Measurements from ENCODE around the gene POLG2. TPM values are rescaled to one million over a fixed set of nuclear protein-coding genes. Genes with fewer than 3 reads are reported as not detected.
A peak's percentile ranks its signal among the peaks of the same experiment; 100 is the strongest.

The POLG2 gene
- 13.6 TPM for polyA plus RNA-seq (2012; ENCODE audit: insufficient read length, low read depth)

DNA sequence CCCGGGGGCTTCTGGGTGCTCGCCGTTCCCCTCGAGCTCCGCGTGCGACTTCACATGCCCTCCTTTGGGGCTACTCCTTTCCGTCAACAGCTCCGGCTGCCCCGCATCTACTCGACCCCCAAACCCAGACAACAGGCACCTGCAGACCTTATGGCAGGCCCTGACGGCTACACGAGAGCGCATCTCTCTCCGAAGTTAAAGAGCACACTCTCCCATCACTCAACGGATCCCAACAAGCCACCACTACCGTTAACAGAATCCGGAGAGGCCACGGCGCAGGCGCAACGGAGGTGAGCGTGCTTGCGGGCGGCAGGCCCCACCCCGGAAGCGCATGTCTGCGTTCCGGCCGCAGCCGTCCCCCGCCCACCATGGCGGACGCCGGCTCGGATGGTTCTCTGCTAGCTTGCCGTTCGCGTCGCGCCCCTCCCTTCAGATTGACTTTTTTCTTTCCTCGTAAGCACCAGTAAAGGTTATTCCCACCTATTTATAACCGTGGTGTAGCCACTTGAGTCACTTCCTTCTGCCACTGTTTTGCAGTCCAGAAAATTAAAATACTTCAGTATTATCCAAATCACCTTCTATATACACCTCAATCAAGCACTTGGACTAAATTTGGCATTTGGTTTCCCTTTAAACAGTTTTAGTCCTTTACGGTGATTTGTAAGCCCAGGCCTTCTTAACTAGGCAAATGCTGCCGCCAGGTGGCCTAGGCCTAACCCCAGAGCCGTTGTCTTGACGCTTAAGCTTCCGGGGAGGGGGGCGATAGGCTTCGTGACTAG lies at the start of gene POLG2:
POLG2 (minus strand) TSS at position 269 of the 779 bp plus-strand sequence; CDS start at position 183, 86 bp downstream.
- TF ChIP-seq TAF1 (IDR thresholded peaks at IDR 0.05; ENCODE audit: borderline replicate concordance, insufficient read depth, low read length) (peak; percentile 83), FOXP2 (optimal IDR thresholded peaks at IDR 0.05; ENCODE audit: borderline replicate concordance, extremely low read depth, extremely low read length, insufficient read depth) (peak; percentile 79), POLR2AphosphoS5 (IDR thresholded peaks at IDR 0.05; ENCODE audit: low read depth, low read length) (peak; percentile 94), SIN3A (IDR thresholded peaks at IDR 0.05; ENCODE audit: borderline replicate concordance, insufficient read depth, low read length) (peak; percentile 76; the same call in 1 of the 2 replicates)
- TF ChIP-seq, protein P1, sequence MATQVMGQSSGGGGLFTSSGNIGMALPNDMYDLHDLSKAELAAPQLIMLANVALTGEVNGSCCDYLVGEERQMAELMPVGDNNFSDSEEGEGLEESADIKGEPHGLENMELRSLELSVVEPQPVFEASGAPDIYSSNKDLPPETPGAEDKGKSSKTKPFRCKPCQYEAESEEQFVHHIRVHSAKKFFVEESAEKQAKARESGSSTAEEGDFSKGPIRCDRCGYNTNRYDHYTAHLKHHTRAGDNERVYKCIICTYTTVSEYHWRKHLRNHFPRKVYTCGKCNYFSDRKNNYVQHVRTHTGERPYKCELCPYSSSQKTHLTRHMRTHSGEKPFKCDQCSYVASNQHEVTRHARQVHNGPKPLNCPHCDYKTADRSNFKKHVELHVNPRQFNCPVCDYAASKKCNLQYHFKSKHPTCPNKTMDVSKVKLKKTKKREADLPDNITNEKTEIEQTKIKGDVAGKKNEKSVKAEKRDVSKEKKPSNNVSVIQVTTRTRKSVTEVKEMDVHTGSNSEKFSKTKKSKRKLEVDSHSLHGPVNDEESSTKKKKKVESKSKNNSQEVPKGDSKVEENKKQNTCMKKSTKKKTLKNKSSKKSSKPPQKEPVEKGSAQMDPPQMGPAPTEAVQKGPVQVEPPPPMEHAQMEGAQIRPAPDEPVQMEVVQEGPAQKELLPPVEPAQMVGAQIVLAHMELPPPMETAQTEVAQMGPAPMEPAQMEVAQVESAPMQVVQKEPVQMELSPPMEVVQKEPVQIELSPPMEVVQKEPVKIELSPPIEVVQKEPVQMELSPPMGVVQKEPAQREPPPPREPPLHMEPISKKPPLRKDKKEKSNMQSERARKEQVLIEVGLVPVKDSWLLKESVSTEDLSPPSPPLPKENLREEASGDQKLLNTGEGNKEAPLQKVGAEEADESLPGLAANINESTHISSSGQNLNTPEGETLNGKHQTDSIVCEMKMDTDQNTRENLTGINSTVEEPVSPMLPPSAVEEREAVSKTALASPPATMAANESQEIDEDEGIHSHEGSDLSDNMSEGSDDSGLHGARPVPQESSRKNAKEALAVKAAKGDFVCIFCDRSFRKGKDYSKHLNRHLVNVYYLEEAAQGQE (IDR thresholded peaks at IDR 0.05; ENCODE audit: insufficient read depth in 1 of 2, low read depth in 2 of 2, low read length in 2 of 2): peak in 1 of 2 experiments; percentile 8; a peak in 1 of 4 replicates

- no peak for TF ChIP-seq TAF1 (IDR thresholded peaks at IDR 0.05; ENCODE audit: borderline replicate concordance, insufficient read depth, low read length)
- TF ChIP-seq, protein P1 (IDR thresholded peaks at IDR 0.05; ENCODE audit: insufficient read depth in 1 of 2, low read depth in 2 of 2, low read length in 2 of 2): no peak
Observed at GRCh38 chr17:64544742-64545141, 47.9 kb upstream of the POLG2 start.

DNA sequence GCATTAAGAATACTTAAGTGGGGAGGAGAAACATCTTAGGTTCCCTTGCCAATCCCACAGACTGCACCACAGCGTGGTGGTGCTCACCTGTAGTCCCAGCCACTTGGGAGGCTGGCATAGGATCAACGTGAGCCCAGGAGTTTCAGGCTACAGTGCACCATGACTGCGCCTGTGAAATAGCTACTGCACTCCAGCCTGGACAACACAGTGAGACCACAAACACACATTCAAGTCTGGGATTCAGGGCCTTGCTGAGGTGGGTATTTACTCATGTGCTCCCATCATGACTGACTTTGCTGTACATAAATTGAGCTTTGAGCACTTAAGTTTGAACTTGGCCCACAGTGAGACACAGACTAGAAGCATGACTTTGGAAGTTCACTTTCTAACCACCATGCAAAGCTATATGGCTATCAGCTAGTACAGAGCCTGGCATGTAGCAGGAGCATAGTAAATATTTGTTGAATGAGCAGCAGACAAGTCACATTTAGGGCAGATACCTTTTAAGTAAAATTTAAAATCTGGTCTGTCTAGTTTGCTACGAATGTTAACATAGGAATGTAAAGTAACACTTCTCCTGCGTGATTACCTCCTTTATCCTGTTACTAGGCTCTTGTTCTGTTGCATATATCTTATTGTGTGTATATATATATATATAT lies 43.4 kb upstream of the POLG2 start:
- TF ChIP-seq TAF1 (IDR thresholded peaks at IDR 0.05; ENCODE audit: borderline replicate concordance, insufficient read depth, low read length) (no peak), FOXP2 (optimal IDR thresholded peaks at IDR 0.05; ENCODE audit: borderline replicate concordance, extremely low read depth, extremely low read length, insufficient read depth) (no peak), POLR2AphosphoS5 (IDR thresholded peaks at IDR 0.05; ENCODE audit: low read depth, low read length) (peak; percentile 30; the same call in 1 of the 2 replicates), SIN3A (IDR thresholded peaks at IDR 0.05; ENCODE audit: borderline replicate concordance, insufficient read depth, low read length) (no peak)
- TF ChIP-seq, protein P1 (IDR thresholded peaks at IDR 0.05; ENCODE audit: insufficient read depth in 1 of 2, low read depth in 2 of 2, low read length in 2 of 2): no peak

DNA sequence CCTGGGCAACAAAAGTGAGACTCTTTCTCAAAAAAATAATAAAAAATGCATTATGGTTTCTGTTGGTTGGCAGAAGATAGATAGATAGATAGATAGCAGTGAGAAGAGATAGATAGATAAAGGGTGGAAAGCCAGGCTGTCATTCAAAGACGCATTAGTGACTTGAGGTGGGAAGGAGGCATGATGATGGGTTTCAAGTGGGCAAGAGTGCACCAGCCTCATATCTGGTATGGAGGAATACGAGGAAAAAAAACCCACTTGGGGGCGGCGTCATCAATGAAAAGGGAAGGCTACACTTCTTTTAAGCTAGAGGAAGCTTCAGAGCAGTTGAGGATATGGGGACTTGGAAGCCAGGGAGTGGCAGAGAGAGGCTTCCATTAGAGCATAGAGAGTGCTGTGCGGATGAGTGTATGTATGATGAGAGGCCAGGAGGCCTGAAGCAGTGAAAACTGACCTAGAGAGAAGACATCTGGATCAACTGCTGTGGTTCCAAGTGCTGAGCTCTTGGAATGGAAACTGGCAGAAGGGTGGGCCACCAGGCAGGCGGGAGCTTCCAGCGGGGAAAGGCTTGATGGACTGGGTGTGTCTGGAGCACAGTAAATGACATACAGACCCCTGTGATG lies 41.8 kb upstream of the POLG2 start:
- TF ChIP-seq FOXP2 (optimal IDR thresholded peaks at IDR 0.05; ENCODE audit: borderline replicate concordance, extremely low read depth, extremely low read length, insufficient read depth): no peak

- no peak for TF ChIP-seq POLR2AphosphoS5 (IDR thresholded peaks at IDR 0.05; ENCODE audit: low read depth, low read length)
- no peak for TF ChIP-seq FOXP2 (optimal IDR thresholded peaks at IDR 0.05; ENCODE audit: borderline replicate concordance, extremely low read depth, extremely low read length, insufficient read depth)
- TF ChIP-seq, protein P1 (IDR thresholded peaks at IDR 0.05; ENCODE audit: insufficient read depth in 1 of 2, low read depth in 2 of 2, low read length in 2 of 2): no peak
- TF ChIP-seq SIN3A (IDR thresholded peaks at IDR 0.05; ENCODE audit: borderline replicate concordance, insufficient read depth, low read length): no peak
- no peak for TF ChIP-seq TAF1 (IDR thresholded peaks at IDR 0.05; ENCODE audit: borderline replicate concordance, insufficient read depth, low read length)
Observed at GRCh38 chr17:64537488-64537887, 40.6 kb upstream of the POLG2 start.

Data from PFSK-1 (cell line).